GM21786 (cell line): ENCODE results near the gene NARF.

Source experiments
- ATAC-seq: cut with Tn5 transposase; IDR thresholded peaks from one replicate; pipeline ENCODE4 v1.9.1; 2021; ENCODE audit not compliant: unreplicated experiment

NARF gene

GRCh38 chr17:82433560-82434215, 24.9 kb upstream of the NARF start:
- ATAC-seq, result no peak

DNA sequence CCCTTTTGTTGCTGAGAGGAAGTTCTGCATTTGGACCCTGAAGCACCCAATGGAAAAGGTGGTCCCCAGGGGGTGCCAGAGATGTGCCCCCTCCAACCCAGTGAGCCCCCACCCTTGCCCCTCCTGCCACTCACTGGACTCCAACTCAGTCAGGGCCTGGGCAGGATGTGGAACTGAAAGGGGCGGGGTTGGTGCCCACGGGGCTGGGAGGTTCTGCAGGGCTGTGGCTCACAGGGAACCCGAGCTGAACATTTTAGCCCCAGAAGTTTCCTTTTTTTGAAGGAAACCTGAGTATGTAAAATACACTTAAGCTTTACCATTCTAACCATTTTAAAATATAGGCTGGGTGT, 24.4 kb upstream of the NARF start:
- ATAC-seq, result no peak

- ATAC-seq, result no peak
Observed at GRCh38 chr17:82435103-82435502, 23.4 kb upstream of the NARF start.

DNA sequence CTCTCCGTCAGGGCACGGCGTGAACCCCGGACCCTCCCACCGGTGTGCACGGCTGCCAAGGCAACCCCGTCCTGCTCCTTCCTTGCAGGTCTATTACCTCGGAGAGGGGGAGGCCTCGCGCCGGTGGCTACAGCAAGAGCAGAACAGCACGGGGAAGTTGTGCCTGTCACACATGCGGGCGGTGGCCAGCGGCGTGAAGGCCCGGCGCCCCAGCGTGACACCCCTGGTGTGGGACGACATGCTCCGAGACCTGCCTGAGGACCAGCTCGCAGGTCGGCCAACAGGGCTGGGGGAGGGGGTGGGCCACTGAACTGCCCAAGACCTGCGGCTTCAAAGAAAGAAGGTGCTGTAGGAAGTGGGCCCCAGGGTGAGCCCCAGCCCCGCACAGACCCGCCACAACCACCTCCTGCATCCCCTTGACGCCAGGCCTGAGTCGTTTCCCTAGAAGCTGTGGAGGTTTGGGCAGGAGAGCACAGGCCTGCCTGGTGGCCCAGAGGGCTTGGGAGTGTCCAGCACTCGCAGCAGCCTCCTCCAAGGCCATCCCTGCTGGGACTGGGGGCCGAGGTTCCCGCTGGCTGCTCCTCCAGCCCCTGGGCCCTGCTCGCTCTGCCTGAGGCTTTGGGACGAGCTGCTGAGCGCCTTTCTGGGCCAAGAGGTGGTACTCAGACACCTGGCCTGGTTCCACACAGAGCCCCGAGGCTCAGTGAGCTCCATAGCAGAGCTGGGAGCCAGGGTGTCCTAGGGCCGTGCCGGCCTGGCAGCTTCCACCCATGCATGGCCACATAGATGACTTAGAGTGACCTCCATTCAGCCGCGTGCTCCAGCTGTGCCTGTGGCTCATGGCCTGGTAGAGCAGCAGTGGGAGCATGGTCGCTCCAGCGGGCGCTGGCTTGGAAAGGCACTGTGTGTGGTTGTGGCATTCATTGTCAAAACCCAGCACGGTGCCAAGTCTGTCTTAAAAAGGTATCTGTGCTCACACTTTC, 22.6 kb upstream of the NARF start:
- ATAC-seq, result no peak

DNA sequence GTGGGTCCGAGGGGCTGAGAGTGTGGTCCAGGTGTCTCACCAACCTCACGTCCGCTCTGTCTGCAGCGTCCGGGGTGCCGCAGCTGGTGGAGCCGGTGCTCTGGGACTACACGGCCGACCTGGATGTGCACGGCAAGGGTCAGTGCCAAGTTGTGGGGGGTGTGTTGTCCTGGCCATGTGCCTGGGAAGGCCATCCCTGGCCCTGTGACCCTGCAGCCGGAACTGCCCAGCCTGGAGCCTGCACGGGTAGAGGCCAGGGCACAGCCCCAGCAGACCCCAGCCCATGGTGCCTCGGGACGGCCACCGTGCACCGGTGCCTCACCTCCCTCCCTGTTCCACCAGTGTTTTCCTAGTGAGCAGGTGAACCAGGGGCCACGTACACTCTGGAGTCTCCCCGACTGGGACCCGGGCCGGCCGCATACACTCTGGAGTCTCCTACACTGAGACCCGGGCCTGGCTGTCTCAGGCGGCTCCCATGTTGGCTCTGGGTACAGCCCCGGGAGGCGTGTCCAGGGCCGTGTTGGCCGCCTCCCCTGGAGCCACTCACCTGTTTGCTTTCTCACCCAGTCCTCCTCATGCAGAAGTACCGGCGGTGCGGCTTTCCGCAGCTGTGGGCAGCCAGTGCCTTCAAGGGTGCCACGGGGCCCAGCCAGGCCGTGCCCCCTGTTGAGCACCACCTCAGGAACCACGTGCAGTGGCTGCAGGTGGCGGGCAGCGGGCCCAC, 21.8 kb upstream of the NARF start:
- no peak for ATAC-seq

DNA sequence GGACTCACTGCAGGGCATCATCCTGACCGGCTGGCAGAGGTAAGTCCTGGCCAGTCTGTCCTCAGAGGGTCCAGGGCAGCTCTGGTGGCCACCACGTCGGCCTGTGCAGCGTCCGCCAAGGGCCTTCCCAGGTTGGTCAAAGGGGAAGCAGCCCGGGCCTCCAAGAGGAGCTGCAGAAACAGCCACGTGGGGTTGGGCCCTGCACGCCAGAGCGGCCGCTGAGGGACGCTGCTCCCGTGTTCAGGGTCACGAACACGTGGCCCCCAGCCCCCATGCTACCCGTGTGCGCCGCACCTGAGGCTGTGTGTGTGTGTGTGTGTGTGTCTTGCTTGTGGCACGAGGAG, 21.2 kb upstream of the NARF start:
- ATAC-seq, result no peak

DNA sequence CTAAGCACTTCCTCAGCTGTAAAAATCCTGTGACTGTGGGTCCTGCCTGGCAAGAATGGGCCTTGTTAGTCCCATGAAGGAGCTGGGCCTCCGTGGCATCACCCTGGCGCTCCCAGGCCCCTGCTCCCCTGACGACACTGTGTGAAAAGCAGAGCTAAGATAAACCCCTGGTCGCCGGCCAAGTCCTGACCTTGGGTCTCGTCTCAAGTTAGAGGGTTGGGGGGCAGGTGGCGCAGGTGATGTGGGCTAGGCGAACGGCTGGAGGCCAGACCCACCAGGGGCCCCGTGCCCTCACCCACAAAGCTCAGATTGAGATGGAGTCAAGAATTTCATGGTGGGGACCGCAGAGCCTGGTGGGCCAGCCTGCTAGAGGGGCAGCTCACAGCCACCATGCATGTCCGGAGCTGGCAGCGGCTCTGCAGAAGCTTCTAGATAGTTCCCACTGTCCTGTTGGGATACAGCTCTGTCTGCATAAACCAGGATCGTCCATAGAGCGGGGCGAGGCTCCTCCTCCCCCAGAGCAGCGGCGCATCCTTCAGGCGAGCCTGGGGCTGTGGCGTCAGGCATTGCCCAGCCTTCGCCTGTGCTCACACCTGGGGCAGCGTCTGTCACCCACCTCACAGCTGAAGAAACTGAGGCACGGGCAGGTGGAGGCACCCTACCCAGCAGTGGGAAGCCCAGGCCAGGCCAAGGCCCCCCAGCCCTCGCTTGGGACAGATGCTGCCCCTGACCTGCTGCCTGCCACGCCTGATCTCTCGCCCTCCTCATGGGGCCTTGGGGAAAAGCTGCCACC, 19.9 kb upstream of the NARF start:
- ATAC-seq, result no peak

DNA sequence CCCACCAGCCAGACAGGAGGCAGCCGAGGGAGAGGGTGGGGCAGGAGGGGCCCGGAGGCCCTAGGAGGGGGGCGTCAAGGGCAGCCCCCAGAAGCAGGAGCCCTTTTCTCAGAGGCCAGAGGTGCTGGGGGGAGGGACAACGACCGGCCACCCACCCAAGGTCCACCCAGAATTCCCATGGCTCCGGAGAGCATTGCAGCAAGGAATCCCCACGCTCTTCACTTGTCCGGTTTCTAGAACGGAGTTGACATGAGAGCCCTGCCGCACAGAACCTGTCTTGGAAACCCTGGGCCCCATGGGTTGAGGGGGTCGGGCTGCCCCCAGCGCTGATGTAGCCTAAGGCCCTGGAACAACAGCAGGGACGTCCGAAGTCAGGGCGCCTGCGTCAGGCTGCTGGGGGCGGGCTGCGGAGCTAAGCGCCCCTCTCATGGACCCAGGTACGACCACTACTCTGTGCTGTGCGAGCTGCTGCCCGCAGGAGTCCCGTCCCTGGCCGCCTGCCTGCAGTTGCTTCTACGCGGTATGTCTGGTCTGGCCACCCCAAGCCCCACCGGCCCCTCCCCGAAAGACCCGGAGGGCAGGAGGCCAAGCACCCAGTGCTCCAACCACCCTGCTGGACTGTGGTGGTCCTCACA, 19.2 kb upstream of the NARF start:
- no peak for ATAC-seq

DNA sequence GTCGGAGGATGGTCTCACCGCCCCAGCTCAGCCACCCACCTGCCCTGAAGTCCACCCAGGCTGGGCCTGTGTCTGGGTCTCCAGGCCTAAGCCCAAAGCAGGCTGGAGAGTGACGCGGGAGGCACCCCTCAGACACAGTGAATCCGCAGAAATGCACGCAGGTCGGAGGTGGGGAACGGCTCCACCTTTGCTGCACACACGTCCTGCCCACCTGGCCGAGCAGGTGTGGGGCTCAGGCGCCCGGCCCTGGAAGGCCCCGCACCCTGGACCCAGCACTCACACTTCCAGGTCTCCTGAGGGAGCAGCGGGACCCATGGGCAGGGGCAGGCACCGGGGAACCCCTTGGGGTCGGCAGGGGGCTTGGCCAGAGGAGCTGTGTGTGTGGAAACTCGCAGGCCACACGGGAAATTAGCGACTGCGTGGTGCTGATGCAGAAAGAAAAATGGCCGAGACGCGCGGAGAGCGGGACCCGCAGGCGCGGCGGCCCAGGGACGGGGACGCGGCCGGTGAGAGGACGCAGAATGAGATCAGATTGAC, 18.6 kb upstream of the NARF start:
- no peak for ATAC-seq

DNA sequence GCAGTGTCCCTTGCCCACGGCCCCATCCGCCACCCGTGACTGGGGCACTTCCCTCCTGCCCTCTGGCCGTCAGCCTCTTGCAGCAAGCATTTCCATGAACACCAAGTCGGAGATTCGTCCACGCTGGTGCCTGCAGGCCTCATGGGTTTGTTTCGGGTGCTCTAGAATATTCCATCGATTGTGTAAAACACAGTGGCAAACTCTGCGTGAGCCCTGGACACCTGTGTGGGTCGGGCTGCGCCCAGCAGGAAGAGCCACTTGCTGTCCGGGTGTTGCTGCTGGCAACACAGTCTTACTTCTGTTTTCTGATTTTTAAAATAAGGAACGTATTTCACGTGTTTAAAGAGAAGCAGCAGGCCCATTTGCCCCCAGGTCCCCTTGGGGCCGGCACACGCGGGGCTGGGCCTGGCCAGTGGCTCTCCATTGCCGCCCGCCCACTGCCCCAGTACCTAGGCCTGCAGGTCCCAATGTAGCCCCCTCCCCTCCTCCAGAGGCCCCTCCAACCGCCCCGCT, 18.0 kb upstream of the NARF start:
- ATAC-seq, result no peak

DNA sequence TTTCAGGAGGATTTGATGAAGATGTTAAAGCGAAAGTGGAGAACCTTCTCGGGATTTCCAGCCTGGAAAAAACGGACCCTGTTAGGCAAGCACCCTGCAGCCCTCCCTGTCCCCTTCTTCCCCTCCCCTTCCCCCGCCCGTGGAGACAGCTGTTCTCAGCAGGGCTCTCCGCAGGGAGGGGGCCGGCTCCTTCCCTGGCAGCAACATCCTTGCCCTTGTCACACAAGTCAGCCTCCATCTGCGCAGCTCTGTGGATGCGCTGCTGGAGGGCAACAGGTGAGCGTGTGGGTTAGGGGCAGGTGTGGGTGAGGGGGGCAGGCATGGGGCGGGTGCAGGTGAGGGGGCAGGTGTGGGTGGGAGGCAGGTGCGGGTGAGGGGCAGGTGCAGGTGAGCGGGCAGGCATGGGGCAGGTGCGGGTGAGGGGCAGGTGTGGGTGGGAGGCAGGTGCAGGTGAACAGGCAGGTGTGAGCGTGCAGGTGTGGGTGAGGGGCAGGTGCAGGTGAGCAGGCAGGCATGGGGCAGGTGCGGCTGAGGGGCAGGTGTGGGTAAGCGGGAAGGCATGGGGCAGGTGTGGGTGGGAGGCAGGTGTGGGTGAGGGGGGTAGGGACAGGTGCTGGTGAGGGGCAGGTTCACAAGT, 17.4 kb upstream of the NARF start:
- no peak for ATAC-seq

DNA sequence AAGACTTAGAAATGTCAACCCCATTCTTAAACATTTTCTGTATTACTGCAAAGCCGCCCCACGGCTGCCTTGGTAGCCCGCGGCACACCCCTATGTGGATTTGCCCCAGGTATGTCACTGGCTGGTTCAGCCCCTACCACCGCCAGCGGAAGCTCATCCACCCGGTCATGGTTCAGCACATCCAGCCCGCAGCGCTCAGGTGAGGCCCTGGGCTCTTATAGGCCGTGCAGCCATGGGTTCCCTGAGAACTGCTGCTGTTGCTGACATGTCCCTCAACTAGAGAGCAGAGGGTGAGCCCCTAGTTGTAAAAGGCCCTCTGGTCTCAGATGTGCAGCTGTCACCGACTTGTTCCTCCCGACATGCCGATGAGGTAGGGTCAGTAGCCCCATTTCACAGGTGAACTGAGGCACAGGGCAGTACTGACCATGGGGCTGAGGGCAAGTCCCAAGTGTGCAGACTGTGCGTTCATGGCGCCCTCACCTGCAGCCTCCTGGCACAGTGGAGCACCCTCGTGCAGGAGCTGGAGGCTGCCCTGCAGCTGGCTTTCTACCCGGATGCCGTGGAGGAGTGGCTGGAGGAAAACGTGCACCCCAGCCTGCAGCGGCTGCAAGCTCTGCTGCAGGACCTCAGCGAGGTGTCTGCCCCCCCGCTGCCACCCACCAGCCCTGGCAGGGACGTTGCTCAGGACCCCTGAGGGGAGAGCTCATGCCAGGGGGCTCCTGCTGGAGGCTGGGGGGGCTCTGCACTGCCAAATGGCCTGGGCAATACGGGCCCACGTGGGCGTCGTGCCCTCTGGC, 16.7 kb upstream of the NARF start:
- ATAC-seq, result no peak

DNA sequence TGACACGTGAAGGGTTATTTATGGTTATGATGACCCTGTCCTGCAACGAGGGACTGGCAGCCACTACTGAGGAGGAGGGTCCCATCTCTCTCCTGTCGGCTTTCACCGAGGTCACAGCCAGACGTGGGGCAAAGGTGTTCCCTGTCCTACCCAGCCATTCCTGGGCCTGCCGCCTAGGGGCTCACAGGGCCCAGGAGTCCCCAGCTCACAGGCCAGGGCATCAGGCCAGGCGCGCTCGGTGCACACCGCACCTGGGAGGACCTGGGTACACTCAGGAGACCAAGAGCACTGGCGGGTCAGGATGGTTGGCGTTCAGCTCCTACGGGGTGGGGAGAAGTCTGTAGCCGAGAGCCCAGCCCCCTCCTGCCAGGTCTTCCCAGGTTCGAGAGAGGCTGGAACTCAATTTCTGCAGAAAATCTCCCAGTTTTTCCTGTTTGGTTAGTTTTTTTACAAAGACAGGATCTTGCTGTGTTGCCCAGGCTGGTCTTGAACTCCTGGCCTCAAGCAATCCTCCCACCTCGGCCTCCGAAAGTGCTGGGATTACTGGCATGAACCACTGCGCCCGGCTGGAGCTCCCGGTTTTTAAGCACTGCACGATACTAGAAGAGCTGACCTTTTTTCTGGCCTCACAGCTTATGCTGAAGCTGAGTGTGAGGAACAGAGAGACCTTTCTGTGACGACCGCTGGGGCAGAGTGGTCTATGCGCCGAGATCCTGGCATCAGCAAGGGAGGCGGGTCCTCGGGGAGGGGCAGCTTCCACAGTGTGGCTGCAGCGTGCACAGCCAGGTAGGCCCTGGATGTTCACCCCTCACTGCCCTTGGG, 15.7 kb upstream of the NARF start:
- ATAC-seq, result no peak

GRCh38 chr17:82443465-82444283, 14.9 kb upstream of the NARF start:
- ATAC-seq, result no peak

DNA sequence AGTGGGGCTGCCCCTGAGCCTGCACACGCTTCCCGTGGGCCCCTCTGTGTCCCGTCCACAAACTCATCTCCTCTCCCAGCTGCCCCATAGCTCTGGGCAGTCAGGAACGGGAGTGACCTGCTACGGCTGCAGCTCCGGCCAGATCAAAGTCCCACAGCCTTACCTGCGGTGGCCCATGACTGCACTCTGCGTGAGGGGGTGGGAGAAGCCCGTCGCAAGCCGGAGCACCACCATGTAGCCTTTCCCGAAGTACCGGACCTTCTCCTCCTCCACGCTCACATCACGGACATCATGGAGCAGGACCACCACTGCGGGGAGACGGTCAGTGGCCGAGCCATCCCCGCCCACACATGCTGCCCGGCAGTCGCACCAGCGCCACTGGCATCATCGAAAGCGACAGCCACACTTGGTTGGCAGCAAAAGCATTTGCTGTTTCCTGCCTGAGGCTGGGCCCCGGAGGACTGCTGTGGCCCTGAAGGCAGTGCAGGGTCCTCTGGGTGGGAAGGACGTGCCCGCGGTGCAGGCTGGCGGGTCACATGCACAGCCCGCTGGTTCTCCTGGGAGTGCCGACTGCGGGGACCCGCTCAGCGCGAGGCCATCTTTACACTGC, 14.2 kb upstream of the NARF start:
- ATAC-seq, result no peak

DNA sequence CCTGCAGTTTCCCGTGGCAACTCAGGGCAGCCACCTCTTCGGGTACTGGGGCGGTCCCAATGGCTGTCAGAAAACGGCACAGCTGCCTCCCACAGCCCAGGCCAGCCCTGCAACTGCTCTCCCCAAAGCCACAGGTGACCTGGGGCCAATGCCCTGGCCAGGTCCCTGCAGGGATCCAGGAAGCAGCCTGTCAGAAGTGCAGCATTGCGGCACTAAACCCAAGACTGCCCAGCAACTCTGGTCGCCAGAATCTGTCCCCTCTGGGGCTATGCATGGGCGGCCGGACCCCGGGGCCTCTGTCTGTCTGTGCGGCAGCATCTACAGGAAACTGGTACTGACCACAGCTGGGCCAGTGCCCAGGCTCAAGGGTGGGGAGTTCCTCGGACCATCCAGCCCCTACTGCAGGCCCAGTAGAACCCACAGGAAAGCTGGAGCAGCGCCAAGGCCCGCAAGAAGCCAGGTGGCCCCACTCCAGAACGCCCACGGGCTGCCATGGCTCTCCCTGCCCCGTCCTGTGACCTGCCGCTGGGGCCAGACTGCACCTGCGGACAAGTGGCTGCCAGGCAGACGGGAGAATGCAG, 13.5 kb upstream of the NARF start:
- no peak for ATAC-seq
